ENCODE results near the gene HSPB7. TPM values are rescaled to one million over a fixed set of nuclear protein-coding genes. Genes with fewer than 3 reads are reported as not detected.
A peak's percentile ranks its signal among the peaks of the same experiment; 100 is the strongest.
"Not testable (repeated sequence)": the region's sequence is repeated elsewhere in the genome, so short reads cannot be mapped to it uniquely, and the experiment has no call there.

Gene HSPB7
- total RNA-seq, 2 donors from 2014 or later = not detected

GRCh38 chr1:16033103-16033632 is 15.3 kb upstream of the HSPB7 start:
- not testable (repeated sequence) for H3K36me3 Mint-ChIP-seq; H3K9me3 Mint-ChIP-seq; ATAC-seq; H3K27ac Mint-ChIP-seq; DNase-seq (ENCODE audit: low spot score in 2 of 2)

GRCh38 chr1:16032388-16033102 is 14.7 kb upstream of the HSPB7 start:
- DNase-seq (ENCODE audit: low spot score in 2 of 2) (peak in 1 of 2 donors; percentile 68), ATAC-seq (peak; percentile 87 to 88)
- Mint-ChIP-seq H3K9me3 (no peaks in the 10 kb centered on the region), H3K36me3 (no peaks in the 10 kb centered on the region), H3K27ac (no peak overlapping the region)

DNA sequence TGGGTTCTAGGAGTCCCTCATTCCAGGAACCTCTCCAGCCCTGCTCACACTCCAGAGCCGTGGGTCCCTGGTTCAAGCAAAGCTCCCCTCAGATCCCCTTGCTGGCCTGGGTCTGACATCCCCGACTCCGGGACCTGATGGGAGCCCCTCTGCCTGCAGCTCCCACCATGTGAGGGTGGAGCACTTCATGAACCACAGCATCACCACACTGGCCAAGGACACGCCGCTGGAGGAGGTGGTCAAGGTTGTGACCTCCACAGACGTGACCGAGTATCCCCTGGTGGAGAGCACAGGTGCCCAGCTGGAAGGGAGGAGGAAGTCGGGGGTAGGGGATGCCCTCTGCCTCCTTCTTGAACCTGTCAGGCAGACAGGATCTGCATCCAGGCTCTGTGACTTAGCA is 13.7 kb upstream of the HSPB7 start:
- Mint-ChIP-seq H3K27ac (no peak overlapping the region), H3K9me3 (no peaks in the 10 kb centered on the region), H3K36me3 (no peaks in the 10 kb centered on the region)
- no peak for DNase-seq (ENCODE audit: low spot score in 2 of 2)
- ATAC-seq = no peak

GRCh38 chr1:16029288-16029687 is 11.4 kb upstream of the HSPB7 start:
- DNase-seq (ENCODE audit: low spot score in 2 of 2) = no peak
- Mint-ChIP-seq H3K27ac (no peak overlapping the region), H3K9me3 (no peaks in the 10 kb centered on the region), H3K36me3 (no peaks in the 10 kb centered on the region)
- no peak for ATAC-seq

- not testable (repeated sequence) for H3K9me3 Mint-ChIP-seq; H3K36me3 Mint-ChIP-seq; ATAC-seq; H3K27ac Mint-ChIP-seq; DNase-seq (ENCODE audit: low spot score in 2 of 2)
Observed at GRCh38 chr1:16029003-16029268, 11.1 kb upstream of the HSPB7 start.

DNA sequence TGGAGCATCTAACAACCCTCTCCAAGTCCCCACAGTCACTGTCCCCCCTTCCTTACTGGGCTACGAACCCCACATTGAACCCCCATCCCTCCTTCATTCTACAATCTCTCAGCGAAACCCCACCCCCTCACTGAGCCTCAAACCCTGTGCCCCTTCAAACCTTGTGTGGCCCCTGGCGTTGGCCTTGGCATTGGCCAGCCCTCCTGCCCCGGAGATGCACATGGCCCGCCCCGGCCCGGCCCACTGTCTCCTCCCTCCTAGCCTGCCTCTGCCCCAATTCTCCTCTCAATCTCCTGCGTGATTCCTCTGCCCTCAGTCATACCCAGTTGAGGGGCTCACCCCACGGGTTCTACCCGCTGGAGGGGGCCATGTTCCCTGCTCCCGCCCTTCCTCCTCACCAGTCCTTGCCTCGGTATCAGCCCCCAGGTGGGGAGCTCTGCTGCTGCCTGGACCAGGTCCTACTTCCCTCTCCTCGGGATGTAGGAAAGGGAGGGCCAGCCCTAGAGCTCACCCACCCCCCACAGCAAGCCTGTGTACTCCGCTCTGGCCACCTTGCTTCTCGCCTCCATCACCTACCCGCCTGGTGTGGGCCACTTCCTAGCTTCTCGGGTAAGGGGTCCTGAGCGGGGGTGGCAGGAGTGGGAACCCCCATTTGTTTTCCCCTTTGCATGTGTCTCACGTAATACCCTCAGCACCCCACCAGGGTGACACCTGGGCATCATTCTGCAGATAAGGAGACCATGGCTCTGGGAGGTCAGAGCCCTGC is 10.6 kb upstream of the HSPB7 start:
- no peaks in the 10 kb centered on the region for H3K36me3 Mint-ChIP-seq
- no peak overlapping the region for H3K27ac Mint-ChIP-seq
- DNase-seq (ENCODE audit: low spot score in 2 of 2) (no peak), ATAC-seq (no peak)
- no peaks in the 10 kb centered on the region for H3K9me3 Mint-ChIP-seq

- peak; percentile 32 to 59 for ATAC-seq
- no peak for DNase-seq (ENCODE audit: low spot score in 2 of 2)
- no peaks in the 10 kb centered on the region for H3K36me3 Mint-ChIP-seq
- H3K9me3 Mint-ChIP-seq = no peaks in the 10 kb centered on the region
- H3K27ac Mint-ChIP-seq = no peak overlapping the region
Observed at GRCh38 chr1:16026723-16027484, 9.1 kb upstream of the HSPB7 start.

GRCh38 chr1:16026302-16026701 is 8.5 kb upstream of the HSPB7 start:
- ATAC-seq = peak in 1 of 2 donors; percentile 8
- DNase-seq (ENCODE audit: low spot score in 2 of 2); H3K27ac Mint-ChIP-seq; H3K36me3 Mint-ChIP-seq; H3K9me3 Mint-ChIP-seq: not testable (repeated sequence)

- DNase-seq (ENCODE audit: low spot score in 2 of 2) (no peak), ATAC-seq (no peak)
- Mint-ChIP-seq H3K9me3 (no peaks in the 10 kb centered on the region), H3K27ac (no peak overlapping the region), H3K36me3 (no peaks in the 10 kb centered on the region)
Observed at GRCh38 chr1:16023050-16023653, 5.3 kb upstream of the HSPB7 start.

DNA sequence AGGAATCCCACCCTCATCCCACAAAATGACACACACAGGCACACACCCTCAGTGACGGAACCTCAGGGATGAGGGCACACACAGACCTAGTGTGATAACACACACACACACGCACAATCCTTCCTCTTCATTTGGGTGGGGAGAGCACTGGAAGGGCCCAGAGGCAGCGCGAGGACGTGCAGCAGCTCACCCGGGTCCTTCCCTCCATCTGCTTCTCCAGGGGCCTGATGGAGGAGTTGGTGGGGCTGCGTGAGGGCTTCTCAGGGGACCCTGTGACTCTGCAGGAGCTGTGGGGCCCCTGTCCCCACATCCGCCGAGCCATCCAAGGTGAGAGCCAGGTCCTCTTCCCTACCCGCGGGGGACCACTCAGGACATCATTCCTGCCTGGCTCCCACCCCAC is 4.5 kb upstream of the HSPB7 start:
- Mint-ChIP-seq H3K9me3 (no peaks in the 10 kb centered on the region), H3K27ac (peak overlapping the region in 1 of 2 donors; percentile 69), H3K36me3 (no peaks in the 10 kb centered on the region)
- ATAC-seq = no peak
- no peak for DNase-seq (ENCODE audit: low spot score in 2 of 2)

DNA sequence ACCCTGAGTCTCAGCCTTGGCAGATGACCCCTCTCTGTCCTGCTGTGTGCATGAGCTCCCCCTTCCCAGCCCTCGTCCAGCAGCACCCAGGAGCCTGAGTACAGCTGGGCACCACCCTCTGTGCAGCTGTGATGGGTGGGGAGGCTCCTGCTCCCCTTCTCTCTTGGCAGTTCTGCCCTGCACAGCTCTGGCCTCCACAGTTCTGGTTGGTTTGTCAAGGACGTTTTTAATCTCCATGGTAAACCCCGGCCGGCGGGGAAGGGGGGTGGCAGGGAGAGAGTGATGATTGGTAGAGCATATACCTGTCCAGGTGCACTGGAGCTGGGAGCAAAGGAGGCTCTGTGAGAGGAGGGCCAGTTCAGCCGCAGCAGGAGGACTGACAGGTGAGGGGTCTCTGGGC is 3.8 kb upstream of the HSPB7 start, which contains the start of gene CLCNKA:
TSS of gene CLCNKA (plus strand) at position 356 of the 400 bp plus-strand sequence. CDS start 584 bp downstream, outside the sequence.
- no peak for ATAC-seq
- no peaks in the 10 kb centered on the region for H3K36me3 Mint-ChIP-seq
- H3K27ac Mint-ChIP-seq = peak within 1 kb of the TSS; percentile 50 to 69
- H3K9me3 Mint-ChIP-seq = no peaks in the 10 kb centered on the region
- DNase-seq (ENCODE audit: low spot score in 2 of 2) = no peak

DNA sequence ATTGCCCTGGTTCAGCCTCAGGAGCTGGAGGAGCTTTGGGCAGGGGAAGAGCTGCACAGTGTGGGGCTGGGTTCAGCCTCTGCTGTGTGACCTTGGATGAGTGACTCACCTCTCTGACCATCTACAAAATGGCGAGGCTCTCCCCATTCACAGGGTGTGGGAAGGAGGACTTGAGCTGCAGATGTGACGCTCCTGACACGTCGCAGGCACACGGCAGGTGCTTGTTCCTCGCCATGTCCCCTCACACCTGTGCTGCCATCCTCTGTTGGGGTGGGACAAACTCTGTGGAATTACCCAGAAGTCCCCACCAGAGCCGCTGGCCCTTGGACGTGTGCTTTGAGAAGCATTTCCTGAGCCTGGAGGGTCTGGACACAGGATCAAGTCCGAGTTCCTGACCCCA is 3.0 kb upstream of the HSPB7 start:
- not testable (repeated sequence) for H3K36me3 Mint-ChIP-seq; H3K9me3 Mint-ChIP-seq; H3K27ac Mint-ChIP-seq; ATAC-seq; DNase-seq (ENCODE audit: low spot score in 2 of 2)

GRCh38 chr1:16020325-16020724 is 2.5 kb upstream of the HSPB7 start:
- Mint-ChIP-seq H3K9me3 (no peaks in the 10 kb centered on the region), H3K27ac (no peak overlapping the region), H3K36me3 (no peaks in the 10 kb centered on the region)
- ATAC-seq = no peak
- DNase-seq (ENCODE audit: low spot score in 2 of 2) = no peak

DNA sequence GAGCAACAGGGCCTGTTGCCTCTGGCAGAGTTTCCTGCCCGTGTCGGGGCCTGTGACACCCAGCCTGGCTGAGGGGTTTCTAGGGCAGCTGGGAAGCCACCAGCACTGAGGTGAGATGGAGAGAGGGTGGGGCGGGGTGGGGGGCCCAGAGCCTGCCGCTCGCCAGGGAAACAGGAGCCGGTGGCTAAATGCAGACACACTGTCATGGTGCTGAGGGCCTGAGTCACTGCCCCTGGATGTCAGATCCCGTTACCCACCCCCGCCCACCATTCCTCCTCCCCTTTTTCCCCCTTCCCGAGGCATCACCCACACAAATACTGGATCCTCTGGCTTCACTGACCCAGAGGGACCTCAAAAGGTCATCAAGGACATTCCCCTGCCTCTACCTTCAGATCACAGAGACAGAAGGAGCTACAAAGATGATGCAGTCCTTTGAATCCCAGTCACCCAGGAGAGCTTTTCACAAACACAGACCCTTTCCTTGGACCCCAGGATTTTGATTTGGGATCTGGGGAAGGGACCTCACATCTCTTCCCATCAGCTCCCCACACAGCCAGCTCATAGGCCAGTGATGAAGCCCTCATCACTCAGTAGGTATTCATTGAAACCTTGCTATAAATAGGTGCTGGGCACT is 1.9 kb upstream of the HSPB7 start:
- Mint-ChIP-seq H3K27ac (peak overlapping the region in 1 of 2 donors; percentile 62), H3K36me3 (no peaks in the 10 kb centered on the region), H3K9me3 (no peaks in the 10 kb centered on the region)
- ATAC-seq (no peak), DNase-seq (ENCODE audit: low spot score in 2 of 2) (no peak)

- Mint-ChIP-seq H3K36me3 (no peaks in the 10 kb centered on the region), H3K27ac (peak overlapping the region in 1 of 2 donors; percentile 62)
Observed at GRCh38 chr1:16018749-16019643, 1.2 kb upstream of the HSPB7 start.

More at GRCh38 chr1:16018749-16019643, 1.2 kb upstream of the HSPB7 start:
- DNase-seq (ENCODE audit: low spot score in 2 of 2) (no peak), ATAC-seq (no peak)
- H3K9me3 Mint-ChIP-seq = no peaks in the 10 kb centered on the region
